HG02678 (cell line): ENCODE measurements around the gene PI16.
"Not testable (repeated sequence)": the region's sequence is repeated elsewhere in the genome, so short reads cannot be mapped to it uniquely, and the experiment has no call there.

Experiments used
- ATAC-seq: cut with Tn5 transposase; IDR thresholded peaks from one replicate; pipeline ENCODE4 v1.9.1; 2021; ENCODE audit warnings: mild to moderate bottlenecking, moderate library complexity; ENCODE audit not compliant: unreplicated experiment

Gene PI16

GRCh38 chr6:36927691-36928546, 26.6 kb upstream of the PI16 start:
- no peak for ATAC-seq

- no peak for ATAC-seq
These were observed 26.0 kb upstream of the PI16 start for GRCh38 chr6:36928547-36928918.

GRCh38 chr6:36929152-36929551, 25.4 kb upstream of the PI16 start:
- ATAC-seq, result no peak

- ATAC-seq, result no peak
These were observed 24.9 kb upstream of the PI16 start for GRCh38 chr6:36929607-36930006.

DNA sequence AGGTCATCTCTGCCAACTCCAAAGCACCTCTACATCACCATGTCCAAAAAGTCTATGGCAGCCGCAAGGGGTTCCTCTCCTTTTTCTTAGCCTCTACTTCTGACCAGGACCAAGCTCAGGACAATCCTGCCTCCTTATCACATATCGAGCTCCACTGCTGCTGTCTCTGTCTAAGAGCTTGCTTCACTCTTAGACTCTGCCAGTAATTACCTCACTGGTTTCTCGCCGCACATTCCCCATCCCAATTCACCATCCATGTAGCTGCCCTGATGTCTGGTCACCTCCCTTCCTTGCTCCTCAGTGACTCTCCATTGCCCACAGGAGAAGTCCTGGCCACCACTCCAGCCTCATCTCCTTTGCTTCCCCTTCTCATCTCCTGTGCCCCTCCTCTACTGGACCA, 24.1 kb upstream of the PI16 start:
- no peak for ATAC-seq

DNA sequence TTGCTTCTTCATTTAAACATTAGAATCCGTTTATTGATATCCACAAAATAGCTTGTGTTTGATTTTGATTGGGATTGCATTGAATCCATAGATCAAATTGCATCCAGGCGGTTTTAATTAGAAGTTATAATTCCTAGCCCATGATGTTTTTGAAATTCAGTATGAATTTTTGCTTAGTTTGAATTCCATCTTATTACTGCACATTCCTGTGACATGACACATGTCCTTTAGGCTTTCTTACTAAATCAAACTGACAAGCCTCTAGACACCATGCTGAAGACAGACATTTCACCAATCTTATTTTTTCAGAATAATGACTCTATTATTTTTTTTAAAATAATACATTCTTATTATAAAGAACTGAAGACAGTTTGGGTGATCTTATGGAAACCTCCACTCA, 21.4 kb upstream of the PI16 start:
- ATAC-seq, result no peak

DNA sequence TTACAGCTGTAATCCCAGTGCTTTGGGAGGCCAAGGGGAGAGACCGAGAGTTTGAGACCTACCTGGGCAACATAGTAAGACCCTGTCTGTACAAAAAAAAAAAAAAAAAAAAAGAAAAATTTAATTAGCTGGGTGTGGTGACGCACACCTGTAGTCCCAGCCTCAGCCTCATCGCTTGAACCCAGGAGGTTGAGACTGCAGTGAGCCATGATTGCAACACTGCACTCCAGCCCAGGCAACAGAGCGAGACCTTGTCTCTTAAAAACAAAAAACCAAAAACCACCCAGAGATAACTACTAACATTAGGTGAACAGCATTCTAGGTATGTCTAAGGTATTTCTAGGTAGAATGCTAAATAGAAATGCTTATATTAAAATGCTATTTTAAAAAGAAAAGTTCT, 21.0 kb upstream of the PI16 start:
- no peak for ATAC-seq

DNA sequence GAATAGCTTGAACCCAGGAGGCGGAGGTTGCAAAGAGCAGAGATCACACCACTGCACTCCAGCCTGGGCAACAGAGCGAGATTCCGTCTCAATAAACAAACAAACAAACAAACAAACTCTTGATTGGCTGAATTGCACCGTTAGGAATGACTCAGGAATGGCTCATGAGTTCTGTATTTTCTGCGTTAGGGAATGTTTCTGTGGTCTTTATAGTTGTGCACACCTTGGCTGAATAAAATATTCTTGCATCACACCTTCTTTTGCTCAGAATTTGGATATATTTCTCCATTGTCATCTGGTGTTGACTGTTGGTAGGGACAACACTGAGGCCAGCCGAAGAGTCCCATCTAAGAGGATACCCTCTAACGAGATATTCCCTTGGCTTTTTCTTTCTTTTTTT, 19.6 kb upstream of the PI16 start:
- no peak for ATAC-seq

- ATAC-seq, result no peak
These were observed 17.7 kb upstream of the PI16 start for GRCh38 chr6:36936824-36937223.

DNA sequence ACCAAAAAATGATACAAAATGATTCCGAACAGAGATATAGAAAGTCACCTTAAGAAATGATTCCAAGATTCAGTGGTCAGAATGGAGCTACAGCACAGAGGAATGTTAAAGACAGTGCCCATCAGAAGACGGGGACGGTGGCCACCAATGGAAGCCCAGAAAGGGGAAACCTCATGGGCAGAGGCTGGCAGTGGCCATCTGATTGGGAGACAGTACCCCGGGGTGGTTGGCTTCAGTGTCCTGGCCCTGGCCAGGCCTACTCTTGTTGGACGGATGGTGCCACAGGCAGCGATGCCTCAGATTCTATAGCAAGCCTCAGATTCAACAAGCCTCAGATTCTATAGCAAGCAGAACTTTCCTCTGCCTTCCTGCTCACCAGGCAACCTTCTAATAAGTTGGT, 16.6 kb upstream of the PI16 start:
- ATAC-seq, result no peak

GRCh38 chr6:36938536-36938935, 16.0 kb upstream of the PI16 start:
- ATAC-seq, result no peak

- ATAC-seq, result not testable (repeated sequence)
These were observed 15.5 kb upstream of the PI16 start for GRCh38 chr6:36939005-36939404.

DNA sequence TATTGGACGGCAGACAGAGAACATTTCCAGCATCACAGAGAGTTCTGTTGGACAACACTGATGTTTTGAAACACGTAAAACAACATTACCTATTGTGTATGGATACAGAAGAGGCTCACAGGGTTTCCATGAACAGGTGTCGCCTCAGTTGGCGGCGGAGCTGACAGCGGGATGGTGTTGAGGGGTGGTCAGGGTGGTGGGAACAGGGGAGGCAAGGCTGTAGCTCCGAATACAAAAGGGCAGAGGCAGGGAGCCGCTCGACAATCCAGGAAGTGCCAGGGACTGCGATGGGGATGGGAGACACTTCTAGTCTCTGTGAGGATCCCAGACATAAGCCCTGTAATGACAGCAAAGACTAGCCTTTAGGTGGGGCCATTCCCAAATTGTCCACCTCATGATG, 14.5 kb upstream of the PI16 start:
- ATAC-seq, result no peak

- not testable (repeated sequence) for ATAC-seq
These were observed 13.0 kb upstream of the PI16 start for GRCh38 chr6:36941561-36941960.

DNA sequence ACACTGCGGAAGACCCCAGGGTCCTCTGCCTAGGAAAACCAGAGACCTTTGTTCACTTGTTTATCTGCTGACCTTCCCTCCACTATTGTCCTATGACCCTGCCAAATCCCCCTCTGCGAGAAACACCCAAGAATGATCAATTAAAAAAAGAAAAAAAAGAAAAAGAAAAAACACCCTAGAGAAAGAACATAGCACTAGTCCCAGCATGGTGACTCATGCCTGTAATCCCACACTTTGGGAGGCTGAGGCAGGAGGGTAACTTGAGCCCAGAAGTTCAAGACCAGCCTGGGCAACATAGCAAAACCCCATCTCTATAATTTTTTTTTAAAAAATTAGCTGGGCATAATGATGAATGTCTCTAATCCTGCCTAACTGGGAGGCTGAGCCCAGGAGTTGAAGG, 12.2 kb upstream of the PI16 start:
- not testable (repeated sequence) for ATAC-seq

GRCh38 chr6:36944650-36945049, 9.9 kb upstream of the PI16 start:
- no peak for ATAC-seq

DNA sequence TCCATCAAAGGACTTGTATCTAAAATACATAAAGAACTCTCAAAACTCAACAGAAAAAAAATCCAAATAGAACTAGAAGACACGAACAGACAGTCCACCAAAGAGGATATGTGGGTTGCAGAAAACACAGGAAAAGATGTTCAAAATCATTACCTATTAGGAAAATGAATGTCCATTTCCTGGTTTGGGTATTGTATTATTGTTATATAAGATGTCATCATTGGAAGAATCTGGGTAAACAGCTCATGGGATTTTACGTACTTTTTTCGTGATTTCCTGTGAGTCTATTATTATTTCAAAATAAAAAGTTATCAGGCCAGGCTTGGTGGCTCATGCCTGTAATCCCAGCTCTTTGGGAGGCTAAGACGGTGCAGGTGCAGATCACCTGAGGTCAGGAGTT, 9.2 kb upstream of the PI16 start:
- ATAC-seq, result no peak

DNA sequence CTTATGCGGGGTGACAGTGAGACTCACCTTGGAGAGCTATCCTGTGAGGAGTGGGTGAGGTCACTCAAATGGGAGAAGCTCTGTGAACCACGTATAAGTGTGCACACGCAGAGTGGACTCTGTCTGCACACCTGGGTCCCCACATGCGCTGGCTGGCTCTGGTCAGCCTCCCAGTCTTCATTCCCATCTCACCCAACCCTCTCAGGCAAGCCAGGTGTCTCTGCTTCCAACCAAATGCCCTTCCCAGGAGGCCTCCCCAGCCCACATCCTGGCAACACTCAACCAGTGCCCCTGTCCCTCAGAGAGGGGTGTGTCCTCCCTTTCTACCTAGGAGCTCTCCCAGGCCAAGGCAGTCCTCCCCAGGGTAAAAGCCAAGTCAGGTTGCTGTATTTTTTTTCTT, 8.0 kb upstream of the PI16 start:
- ATAC-seq, result no peak

DNA sequence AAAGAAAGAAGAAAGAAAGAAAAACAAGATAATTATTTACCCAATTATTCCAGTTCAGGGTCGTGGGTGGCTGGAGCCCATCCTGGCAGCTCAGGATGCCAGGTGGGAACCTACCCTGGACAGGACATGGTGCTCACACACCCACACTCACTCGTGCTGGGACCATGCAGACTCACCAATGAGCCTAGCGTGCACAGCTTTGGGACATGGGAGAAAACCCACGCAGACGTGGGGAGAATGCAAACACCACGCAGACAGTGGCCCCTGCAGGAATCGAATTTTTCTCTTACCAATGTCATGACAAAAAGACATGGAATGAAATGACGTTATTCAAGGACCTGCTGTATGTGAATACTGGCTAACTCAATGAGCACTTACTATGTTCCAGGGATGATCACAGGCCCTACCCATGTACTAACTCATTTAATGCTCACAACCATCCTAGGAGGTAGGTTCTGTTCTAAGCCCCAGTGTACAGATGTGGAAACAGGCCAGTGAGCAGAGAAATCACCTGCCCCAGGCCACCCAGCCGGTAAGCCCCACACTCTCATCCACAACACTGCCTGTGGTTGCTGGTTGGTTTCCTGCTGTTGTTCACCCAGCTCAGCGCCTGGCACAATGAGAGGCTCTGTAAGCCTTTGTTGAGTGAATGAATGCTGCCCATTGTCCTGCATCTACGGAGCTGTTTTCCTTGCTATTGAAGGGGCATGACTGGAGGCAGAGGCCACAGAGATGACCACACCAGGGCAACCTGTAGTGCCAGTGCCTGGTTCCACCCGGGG, 6.8 kb upstream of the PI16 start:
- ATAC-seq, result no peak

- ATAC-seq, result not testable (repeated sequence)
These were observed 5.5 kb upstream of the PI16 start for GRCh38 chr6:36949076-36949475.

- ATAC-seq, result no peak
These were observed 4.9 kb upstream of the PI16 start for GRCh38 chr6:36949636-36950035.

DNA sequence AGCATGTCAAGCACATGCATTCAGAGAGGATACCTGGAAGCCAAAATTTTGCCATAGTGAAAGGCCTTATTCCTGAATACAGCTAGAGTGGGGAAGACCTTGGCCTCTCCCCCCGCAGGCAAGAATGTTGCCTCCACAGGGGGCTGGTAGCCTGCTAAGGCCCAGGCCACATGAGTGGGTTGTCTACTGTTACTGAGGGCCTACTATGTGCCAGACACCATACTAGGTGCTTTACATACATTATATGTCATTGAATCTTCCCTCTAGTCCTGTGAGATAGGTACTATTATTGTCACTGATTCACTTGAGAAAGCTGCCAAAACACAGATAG, 642 bp upstream of the PI16 start:
- no peak for ATAC-seq
